ENCODE measurements around the gene RNPEPL1.

DNA sequence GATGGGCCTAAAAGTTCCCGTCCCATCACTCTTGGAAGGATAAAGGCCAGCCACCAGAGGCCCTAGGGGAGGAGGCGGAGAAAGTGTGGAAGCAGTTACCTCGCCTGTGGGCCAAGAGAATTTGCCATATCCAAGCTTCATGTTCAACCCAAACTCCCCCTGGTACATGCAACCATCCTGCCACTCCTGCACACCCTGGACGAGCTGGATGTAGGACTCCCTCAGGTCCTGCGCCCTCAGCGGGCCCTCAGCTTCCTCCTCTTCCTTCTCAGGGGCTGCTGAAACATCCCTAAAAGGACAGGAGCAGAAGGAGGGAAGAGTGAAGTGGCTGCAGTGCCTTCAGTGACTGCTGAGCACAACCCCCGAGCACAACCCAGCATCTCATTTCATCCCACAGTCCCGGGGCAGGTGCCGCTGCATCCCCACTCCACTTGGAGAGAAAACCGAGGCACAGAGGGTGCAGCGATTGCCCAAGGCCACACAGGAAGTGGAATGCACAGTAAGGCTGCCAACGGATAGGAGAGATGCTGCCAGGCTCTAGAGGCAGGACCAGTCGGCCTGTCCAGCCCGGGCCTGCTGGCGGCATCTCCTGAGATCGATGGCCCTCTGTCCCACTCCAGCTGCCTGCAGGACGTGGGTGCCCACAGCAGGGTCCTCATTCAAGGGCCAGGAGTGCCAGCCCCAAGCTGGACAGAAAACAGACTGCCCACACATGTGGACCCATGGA, 13.4 kb upstream of the RNPEPL1 start:
- no peak for TF ChIP-seq POLR2A (IDR thresholded peaks at IDR 0.05; ENCODE audit: low read depth, low read length)
- no peak for TF ChIP-seq POLR2AphosphoS5 (IDR thresholded peaks at IDR 0.05; ENCODE audit: low read depth, low read length)
